HG03457 (cell line): Measurements from ENCODE around the gene STAM2.
"Not testable (repeated sequence)": the region's sequence is repeated elsewhere in the genome, so short reads cannot be mapped to it uniquely, and the experiment has no call there.

Source experiments
- ATAC-seq: cut with Tn5 transposase; IDR thresholded peaks from one replicate; pipeline ENCODE4 v1.9.1; 2021; ENCODE audit warnings: moderate number of reproducible peaks; ENCODE audit not compliant: unreplicated experiment

Gene STAM2

GRCh38 chr2:152115952-152116351, 59.6 kb downstream of the STAM2 start:
- no peak for ATAC-seq

DNA sequence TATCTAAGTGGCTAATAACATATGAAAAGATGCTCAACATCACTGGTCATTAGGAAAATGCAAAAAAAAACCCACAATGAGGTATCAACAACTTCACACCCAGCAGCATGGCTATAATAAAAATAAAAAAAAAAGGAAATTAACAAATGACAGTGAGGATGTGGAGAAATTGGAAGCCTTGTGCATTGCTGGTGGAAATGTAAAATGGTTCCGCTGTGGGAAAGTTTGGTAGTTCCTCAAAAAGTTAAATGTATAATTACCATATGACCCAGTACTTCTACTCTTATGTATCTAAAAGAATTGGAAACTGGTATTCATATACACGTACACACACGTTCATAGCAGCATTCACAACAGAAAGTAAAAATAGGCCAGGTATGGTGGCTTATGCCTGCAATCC, 61.2 kb downstream of the STAM2 start:
- ATAC-seq: no peak

- ATAC-seq: not testable (repeated sequence)
These were observed 68.4 kb downstream of the STAM2 start for GRCh38 chr2:152107140-152107539.

DNA sequence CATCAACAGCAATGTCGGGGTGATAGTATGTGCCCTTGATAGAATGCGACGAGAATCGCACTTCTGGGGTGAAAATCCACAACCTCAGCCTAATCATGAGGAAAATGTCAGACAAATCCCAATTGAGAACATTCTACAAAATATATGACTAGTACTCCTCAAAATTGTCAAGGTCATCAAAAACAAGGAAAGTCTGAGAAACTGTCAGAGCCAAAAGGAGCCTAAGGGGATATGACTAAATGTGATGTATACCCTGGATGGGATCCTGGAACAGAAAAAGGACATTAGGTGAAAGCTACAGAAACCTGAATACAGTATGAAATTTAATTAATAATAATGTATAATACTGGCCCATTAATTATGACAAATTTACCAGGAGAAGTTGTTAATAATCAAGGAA, 69.1 kb downstream of the STAM2 start:
- ATAC-seq: no peak

DNA sequence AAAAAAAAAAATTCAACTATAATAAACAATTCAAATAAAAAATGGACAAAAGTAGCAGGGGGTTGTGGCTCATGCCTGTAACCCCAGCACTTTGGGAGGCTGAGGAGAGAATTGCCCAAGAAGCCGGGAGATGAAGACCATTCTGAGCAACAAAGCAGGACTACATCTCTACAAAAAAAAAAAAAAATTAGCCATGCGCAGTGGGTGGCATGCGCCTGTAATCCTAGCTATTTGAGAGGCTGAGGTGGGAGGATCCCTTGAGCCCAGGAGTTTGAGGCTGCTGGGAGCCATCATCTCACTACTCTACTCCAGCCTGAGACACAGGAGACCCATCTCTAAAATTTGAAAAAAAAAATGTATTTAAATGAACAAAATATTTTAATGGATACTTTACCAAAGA, 72.3 kb downstream of the STAM2 start:
- ATAC-seq: no peak

- no peak for ATAC-seq
These were observed 74.6 kb downstream of the STAM2 start for GRCh38 chr2:152100961-152101360.

DNA sequence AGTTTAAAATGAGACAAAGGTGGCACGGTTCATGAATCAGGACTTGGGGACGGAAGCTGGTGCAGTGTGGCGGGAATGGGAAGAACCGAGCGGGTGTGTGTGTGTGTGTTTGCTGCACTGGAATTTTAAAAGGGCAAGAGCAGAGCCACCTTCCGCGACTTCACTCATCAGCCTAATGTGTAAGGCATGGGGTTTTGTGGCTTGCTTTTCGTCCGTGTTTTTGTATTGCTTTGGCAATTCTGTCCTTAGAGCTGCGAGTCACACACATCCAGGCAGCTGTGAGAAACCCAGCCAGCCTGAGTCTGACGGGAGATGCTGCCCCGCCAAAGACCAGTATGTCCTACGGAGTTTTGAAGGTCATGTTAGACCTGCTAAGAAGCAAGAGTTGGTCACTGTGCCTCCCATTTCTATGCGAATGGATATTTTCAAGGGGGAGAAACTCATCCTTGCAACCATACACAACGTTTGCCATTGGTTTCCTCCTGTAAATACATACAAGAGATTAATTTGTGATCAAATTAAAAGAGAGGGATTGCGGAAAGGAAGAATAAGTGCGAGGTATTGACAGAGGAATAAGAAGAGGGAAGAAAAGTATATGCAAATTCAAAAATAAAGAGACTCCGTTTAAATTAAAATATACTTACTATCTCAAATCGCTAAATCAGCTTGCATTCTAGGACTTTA, 76.1 kb downstream of the STAM2 start:
- no peak for ATAC-seq

GRCh38 chr2:152098496-152099366, 76.8 kb downstream of the STAM2 start, which contains the start of gene CACNB4:
CACNB4 (minus strand) TSS chr2:152099044.
- ATAC-seq: no peak

DNA sequence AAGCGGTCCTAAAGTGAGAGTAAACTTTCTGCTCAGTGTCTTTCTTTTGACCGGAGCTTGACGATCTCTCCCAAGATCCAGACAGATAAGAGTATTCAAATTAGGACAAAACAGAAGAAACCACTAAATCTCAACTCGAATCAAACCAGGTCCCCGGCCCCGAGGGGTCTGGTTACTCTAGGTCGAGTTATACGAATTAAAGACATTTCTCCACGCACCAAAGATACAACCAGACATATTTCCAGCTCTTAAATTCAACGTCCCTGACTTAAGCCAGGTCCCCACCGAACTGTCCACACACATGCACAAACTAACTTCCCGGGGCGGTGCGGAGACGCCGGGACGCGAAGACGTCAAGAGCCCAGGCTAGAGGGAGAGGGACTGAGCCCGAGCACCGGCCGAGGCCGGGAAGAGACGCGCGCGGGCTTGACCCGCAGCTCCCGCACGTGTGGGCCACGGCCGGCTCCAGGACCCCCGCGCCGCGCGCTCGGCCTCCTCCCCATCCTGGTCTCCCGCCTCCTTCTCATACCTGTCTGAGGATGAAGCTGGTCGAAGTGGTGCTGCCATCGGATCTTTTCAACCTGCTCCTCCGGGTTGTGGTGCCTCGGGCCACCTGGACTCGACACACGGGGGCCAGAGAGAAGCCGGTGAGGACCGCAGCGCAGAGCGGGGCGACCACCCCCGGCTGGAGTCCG, 77.6 kb downstream of the STAM2 start:
- ATAC-seq: no peak

- ATAC-seq: no peak
These were observed 78.2 kb downstream of the STAM2 start for GRCh38 chr2:152097290-152097800.

DNA sequence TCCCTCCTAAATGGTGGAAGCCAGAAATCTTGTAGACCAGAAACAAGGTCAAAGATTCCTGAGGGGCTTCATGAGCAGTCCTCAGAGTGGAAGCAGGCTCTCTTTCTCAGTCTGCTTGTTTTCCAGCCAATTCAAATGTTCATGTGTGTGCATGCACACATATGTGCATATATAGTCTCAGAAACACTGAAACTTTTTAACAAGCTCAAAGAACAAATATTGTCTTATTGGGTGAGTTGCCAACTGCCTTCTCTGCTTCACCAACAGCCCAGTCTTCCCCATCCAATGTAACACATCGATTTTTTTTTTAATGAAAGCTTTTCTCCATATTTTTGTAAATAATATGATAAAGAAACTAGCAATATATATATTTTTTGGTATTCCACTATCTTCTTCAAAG, 80.4 kb downstream of the STAM2 start:
- ATAC-seq: no peak

DNA sequence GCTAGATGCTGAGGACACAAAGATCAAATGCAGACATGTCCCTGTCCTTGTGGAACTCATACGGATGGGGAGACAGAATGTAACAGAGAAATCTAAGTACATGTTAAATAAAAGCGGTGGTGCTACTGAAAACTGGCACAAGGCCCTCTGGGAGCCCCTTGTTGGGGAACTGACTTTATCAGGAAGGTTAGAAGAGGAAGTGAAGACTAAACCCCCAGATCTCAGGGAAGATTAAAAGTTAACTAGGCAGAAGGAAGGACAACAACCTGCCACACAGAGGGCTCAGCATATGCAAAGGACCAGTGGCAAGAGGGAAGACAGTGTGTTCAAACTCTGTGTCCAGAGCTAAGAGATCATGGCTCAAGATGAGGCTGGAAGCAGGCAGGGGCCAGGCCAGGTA, 81.5 kb downstream of the STAM2 start:
- ATAC-seq: no peak

- ATAC-seq: no peak
These were observed 82.1 kb downstream of the STAM2 start for GRCh38 chr2:152093464-152093863.

DNA sequence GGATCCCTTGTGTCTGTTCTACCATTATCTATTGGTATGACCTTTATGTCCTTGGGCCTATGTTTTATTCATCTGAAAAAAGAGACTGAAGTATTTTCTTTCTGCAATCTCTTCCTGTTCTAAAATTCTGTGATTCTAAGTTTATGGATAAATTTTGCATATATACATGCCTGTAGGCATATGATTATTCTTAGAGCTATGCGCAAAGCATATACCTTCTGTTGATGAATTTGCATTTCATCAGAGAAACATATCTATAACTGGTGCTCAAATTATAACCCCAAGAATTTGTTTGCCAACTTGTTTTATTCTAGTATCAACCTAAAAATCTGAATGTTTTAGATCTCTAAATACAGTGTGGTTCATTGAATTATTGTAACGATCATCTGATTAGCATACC, 83.5 kb downstream of the STAM2 start:
- no peak for ATAC-seq

GRCh38 chr2:152090726-152091125, 84.8 kb downstream of the STAM2 start:
- not testable (repeated sequence) for ATAC-seq

- ATAC-seq: no peak
These were observed 86.3 kb downstream of the STAM2 start for GRCh38 chr2:152089238-152089637.

DNA sequence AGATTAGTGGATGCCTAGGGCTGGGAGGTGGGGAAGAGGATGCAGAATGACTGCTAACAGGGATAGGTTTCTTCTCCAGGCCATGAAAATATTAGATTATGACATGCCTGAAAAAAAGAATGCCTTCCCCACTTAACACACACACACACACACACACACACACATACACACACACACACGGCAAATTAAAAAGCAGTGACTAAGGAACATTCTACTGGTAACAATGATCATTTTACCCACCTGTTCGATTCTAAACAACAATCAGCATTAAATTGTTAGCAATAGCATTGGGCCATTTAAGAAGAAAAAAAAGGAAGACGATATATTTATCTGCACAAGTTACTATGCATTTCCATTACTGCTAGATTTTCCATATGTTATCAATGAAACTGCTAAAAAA, 87.6 kb downstream of the STAM2 start:
- no peak for ATAC-seq

GRCh38 chr2:152086231-152086630, 89.3 kb downstream of the STAM2 start:
- ATAC-seq: no peak

DNA sequence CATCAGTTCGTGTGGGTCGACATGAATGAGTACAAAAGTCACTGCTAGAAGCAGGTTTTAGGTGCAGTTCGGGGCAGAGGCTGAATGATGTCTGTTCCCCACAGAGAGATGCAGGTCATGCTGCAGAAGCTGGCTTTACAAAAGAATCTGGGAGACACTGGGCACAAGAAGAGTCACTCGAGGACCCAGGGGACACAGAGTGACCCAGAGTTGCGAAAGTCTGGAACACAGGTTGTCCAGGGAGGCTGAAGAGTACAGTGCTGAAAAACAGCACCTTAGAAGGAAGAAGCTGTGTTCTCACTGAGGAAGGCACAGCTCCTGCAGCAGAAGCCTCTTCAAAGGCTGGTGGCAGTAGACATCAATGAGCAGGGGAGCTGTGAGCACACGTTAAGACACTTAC, 91.5 kb downstream of the STAM2 start:
- ATAC-seq: no peak

- no peak for ATAC-seq
These were observed 92.2 kb downstream of the STAM2 start for GRCh38 chr2:152083202-152083875.

GRCh38 chr2:152078662-152079061, 96.9 kb downstream of the STAM2 start:
- ATAC-seq: peak; percentile 70
